Thyroid gland (tissue), 4 donors: Measurements from ENCODE around the gene IL36A. TPM values are rescaled to one million over a fixed set of nuclear protein-coding genes. Genes with fewer than 3 reads are reported as not detected.

Experiments
- DNase-seq, 2 donors: peaks; one replicate each; pipeline ENCODE4 v3.0.0-alpha.2; 2019
- H3K27ac ChIP-seq, 3 donors: fragments of 200-600 bp; sonication (generic); 1 replicate in 2 of 3; 2 replicates in 1 of 3; pipeline ENCODE4 v1.5.1; 2016 to 2019; ENCODE audit warnings: mild to moderate bottlenecking in 1 of 3, moderate library complexity in 1 of 3
- H3K27me3 ChIP-seq: fragments of 200-600 bp; sonication (generic); one replicate; pipeline ENCODE4 v1.5.1; 2019
- H3K36me3 ChIP-seq, 2 donors: fragments of 200-600 bp; sonication (generic); one replicate each; pipeline ENCODE4 v1.5.1; 2016 to 2019
- H3K4me1 ChIP-seq, 2 donors: fragments of 200-600 bp; sonication (generic); one replicate each; pipeline ENCODE4 v1.5.1; 2017 to 2019
- H3K4me3 ChIP-seq, 3 donors: fragments of 200-600 bp; sonication (generic); replicated peaks in 1 of 3; 1 replicate in 2 of 3; 2 replicates in 1 of 3; pipeline ENCODE4 v1.5.1; 2016; ENCODE audit warnings: mild to moderate bottlenecking in 1 of 3
- H3K9me3 ChIP-seq: fragments of 200-600 bp; sonication (generic); one replicate; pipeline ENCODE4 v1.5.1; 2017
- CTCF ChIP-seq, 6 experiments: fragments of 200-600 bp in 3 of 6; fragments of 450-650 bp in 3 of 6; sonication (generic) in 3 of 6; IDR thresholded peaks; one replicate each; pipeline ENCODE4 v1.5.1; 2016 to 2019; ENCODE audit warnings: antibody characterized with exemption in 6 of 6, mild to moderate bottlenecking in 2 of 6, inconsistent platforms in 1 of 6, moderate library complexity in 1 of 6
- POLR2A ChIP-seq, 2 donors: fragments of 450-650 bp; IDR thresholded peaks; one replicate each; pipeline ENCODE4 v1.6.1; 2017; ENCODE audit warnings: antibody characterized with exemption in 2 of 2, mild to moderate bottlenecking in 2 of 2, moderate library complexity in 1 of 2
- WGBS, 2 donors: methylation state at CpG; one replicate each; pipeline ENCODE4 v1.1.5; 2017; 5-methylcytosine and 5-hydroxymethylcytosine counted together
- intact Hi-C: fragments of 100-400 bp; cut with DNase I; formaldehyde crosslinking; loops from one replicate; pipeline ENCODE4 v1.15.1; 2023
- total RNA-seq, 4 donors: library from RNA; depleted of rRNA; stranded (reverse); fragments of >200 nt; gene quantifications; one replicate each; pipeline ENCODE4 v1.2.3, GENCODE V29; 2016

Gene IL36A
- total RNA-seq, 4 donors from 2014 or later, result not detected

GRCh38 chr2:113002677-113003076 lies 2.6 kb upstream of the IL36A start:
- intact Hi-C loops, result no loop called here
- no peaks in the 10 kb centered on the region for H3K27me3 ChIP-seq
- H3K36me3 ChIP-seq, result no peaks in the 10 kb centered on the region
- no peaks in the 10 kb centered on the region for H3K4me1 ChIP-seq
- WGBS, 2 donors, result 79 to 84% methylated on average over 2 of the region's 2 CpGs
- TF ChIP-seq POLR2A (IDR thresholded peaks at IDR 0.05), result no peak
- no peak overlapping the region for H3K4me3 ChIP-seq
- DNase-seq, result no peak
- no peaks in the 10 kb centered on the region for H3K9me3 ChIP-seq
- H3K27ac ChIP-seq, result no peak overlapping the region

DNA sequence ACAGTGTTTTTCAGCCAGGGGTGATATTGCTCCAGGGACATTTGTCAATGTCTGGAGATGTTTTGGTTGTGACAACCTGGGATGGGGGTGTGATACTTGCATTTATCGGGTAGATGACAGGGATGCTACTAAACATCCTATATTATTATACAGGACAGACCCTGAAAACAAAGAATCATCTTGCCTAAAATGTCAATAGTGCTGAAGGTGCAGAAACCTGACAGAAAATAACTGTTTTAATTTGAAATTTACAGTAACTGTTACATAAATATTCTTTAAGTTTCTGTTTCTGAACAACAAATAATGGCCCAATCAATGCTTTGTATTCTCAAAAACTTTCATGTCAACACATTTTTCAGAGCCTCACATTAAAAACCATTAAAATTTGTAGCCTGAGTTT lies 2.0 kb downstream of the IL36A start:
- no peak for DNase-seq
- Histone ChIP-seq H3K36me3 (no peaks in the 10 kb centered on the region), H3K27me3 (no peaks in the 10 kb centered on the region), H3K27ac (no peak overlapping the region), H3K4me3 (no peak overlapping the region), H3K9me3 (no peaks in the 10 kb centered on the region), H3K4me1 (no peaks in the 10 kb centered on the region)
- intact Hi-C loops, result no loop called here
- TF ChIP-seq CTCF (IDR thresholded peaks at IDR 0.05) (no peak), POLR2A (IDR thresholded peaks at IDR 0.05) (no peak)
- 89 to 100% methylated on average over 1 of the region's 1 CpG for WGBS, 2 donors

DNA sequence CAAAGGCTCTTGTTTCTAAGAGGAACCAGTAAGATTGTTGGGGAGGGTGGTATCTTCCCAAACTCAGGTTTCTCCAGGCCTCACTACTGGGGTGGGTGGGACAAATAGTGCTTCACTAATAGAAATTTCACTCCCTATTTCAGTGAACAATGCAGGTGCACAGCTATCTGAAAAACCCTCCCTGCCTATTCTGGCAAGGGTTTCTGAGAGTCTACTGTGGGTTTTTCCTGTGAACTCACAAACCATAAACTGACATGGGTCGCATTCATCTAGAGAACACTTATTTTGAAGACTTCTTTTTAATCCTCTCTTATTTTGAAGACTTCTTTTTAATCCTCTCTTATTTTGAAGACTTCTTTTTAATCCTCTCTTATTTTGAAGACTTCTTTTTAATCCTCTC lies 4.4 kb downstream of the IL36A start:
- Histone ChIP-seq H3K4me3 (no peak overlapping the region), H3K9me3 (no peaks in the 10 kb centered on the region), H3K27ac (no peak overlapping the region), H3K4me1 (no peaks in the 10 kb centered on the region), H3K27me3 (no peaks in the 10 kb centered on the region), H3K36me3 (no peaks in the 10 kb centered on the region)
- intact Hi-C loops, result no loop called here
- no peak for TF ChIP-seq CTCF (IDR thresholded peaks at IDR 0.05)
- no peak for TF ChIP-seq POLR2A (IDR thresholded peaks at IDR 0.05)
- DNase-seq, result no peak
- WGBS, 2 donors, result 68 to 71% methylated on average over 1 of the region's 1 CpG

DNA sequence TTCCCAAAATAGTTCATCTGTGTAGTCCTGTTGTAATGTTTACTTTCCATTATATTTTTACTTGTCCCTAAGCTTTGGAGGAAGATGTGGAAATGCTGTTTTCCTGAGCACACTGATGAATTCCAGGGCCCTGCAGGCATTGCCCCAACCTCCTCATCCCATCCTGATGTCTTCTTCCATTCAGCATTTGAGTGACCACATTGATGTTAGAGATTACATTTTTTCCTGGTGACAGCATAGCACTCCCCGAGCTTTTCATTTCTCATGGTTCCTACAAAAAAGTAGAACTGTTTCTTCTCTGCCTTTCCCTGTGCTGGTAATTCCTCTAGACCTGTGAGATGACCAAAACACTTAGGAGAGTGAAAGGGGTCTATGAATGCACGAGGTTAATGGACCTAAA lies 4.8 kb downstream of the IL36A start:
- no peak overlapping the region for H3K27ac ChIP-seq
- no peak overlapping the region for H3K4me3 ChIP-seq
- H3K9me3 ChIP-seq, result no peaks in the 10 kb centered on the region
- DNase-seq, result no peak
- TF ChIP-seq CTCF (IDR thresholded peaks at IDR 0.05) (no peak), POLR2A (IDR thresholded peaks at IDR 0.05) (no peak)
- H3K27me3 ChIP-seq, result no peaks in the 10 kb centered on the region
- no peaks in the 10 kb centered on the region for H3K4me1 ChIP-seq
- intact Hi-C loops, result no loop called here
- WGBS, 2 donors, result 53 to 54% methylated on average over 2 of the region's 2 CpGs
- no peaks in the 10 kb centered on the region for H3K36me3 ChIP-seq

DNA sequence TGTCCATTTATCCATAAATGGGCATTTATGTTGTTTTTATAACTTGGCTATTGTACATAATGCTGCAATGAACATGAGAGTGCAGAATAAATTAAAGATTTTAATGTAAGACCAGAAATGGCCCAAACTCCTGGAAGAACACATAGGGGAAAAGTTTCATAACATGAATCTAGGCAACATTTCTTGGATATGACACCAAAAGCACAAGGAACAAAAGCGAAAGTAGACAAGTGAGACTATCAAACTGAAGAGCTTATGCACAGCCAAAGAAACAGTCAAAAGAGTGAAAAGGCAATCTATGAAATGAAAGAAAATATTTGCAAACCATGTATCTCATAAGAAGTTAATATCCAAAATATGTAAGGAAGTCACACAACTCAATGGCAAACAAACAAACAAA lies 5.8 kb downstream of the IL36A start:
- H3K27ac ChIP-seq, result no peak overlapping the region
- TF ChIP-seq CTCF (IDR thresholded peaks at IDR 0.05) (no peak), POLR2A (IDR thresholded peaks at IDR 0.05) (no peak)
- DNase-seq, result no peak
- intact Hi-C loops, result no loop called here
- H3K27me3 ChIP-seq, result no peaks in the 10 kb centered on the region
- H3K4me1 ChIP-seq, result no peaks in the 10 kb centered on the region
- H3K9me3 ChIP-seq, result no peaks in the 10 kb centered on the region
- 95 to 97% methylated on average over 1 of the region's 1 CpG for WGBS, 2 donors
- no peak overlapping the region for H3K4me3 ChIP-seq
- H3K36me3 ChIP-seq, result no peaks in the 10 kb centered on the region
